ENCODE results near the gene ATF6.

The ATF6 gene

DNA sequence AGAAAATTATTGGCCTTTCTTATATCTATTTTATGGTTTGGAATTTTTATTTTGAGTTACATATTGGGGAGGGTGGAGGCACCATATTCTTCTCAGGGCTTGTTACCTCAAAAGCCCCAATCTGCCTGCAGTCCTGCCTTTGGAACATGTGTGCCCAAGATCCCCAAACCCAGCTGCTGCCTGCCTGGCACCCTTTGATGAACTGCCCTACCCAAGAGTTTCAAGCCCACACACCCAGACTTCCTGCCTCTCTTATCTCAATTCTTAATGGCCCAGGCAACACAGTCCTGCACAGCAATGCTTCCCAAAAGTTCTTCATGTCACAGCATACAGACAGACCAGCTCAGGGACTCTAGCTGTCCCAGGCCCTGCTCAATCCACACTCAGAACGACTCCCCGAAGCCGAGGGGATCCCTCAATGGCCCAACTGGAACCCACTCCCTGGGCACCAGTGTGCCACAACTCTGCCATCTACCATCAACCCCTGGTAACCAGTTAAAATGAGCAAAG, 238.4 kb downstream of the ATF6 start:
- Histone ChIP-seq H3K27me3 (ENCODE audit: insufficient read depth, low read depth, severe bottlenecking) (peaks cover 98% of the 10 kb centered on the region), H3K9me3 (ENCODE audit: severe bottlenecking) (peaks cover 10% of the 10 kb centered on the region), H3K36me3 (no peaks in the 10 kb centered on the region), H3K4me3 (ENCODE audit: low read depth, low read length) (no peak overlapping the region), H3K27ac (no peak overlapping the region)
- no peak for DNase-seq
- TF ChIP-seq, protein P1, sequence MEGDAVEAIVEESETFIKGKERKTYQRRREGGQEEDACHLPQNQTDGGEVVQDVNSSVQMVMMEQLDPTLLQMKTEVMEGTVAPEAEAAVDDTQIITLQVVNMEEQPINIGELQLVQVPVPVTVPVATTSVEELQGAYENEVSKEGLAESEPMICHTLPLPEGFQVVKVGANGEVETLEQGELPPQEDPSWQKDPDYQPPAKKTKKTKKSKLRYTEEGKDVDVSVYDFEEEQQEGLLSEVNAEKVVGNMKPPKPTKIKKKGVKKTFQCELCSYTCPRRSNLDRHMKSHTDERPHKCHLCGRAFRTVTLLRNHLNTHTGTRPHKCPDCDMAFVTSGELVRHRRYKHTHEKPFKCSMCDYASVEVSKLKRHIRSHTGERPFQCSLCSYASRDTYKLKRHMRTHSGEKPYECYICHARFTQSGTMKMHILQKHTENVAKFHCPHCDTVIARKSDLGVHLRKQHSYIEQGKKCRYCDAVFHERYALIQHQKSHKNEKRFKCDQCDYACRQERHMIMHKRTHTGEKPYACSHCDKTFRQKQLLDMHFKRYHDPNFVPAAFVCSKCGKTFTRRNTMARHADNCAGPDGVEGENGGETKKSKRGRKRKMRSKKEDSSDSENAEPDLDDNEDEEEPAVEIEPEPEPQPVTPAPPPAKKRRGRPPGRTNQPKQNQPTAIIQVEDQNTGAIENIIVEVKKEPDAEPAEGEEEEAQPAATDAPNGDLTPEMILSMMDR (IDR thresholded peaks at IDR 0.05; ENCODE audit: low read depth, low read length) = no peak

DNA sequence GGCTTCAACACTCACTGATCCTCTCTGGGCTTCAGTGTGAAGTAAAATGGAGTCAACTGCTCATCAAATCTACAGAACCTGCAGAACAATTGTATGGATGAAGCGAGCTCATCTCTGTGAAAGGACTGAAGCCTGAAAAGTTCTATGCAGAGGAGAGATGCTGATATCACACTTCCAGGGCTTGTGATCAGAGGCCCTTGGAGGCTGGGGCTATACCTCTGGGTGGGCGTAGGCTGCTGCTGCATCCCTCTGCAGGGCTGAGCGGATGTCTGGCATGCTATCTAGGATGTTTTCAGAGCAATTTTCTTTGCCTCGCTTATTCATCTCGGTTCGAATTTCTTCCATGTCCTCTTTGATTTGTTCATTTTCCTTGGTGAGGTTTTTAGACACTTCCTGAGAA, 240.0 kb downstream of the ATF6 start:
- Histone ChIP-seq H3K27me3 (ENCODE audit: insufficient read depth, low read depth, severe bottlenecking) (peaks cover 100% of the 10 kb centered on the region), H3K27ac (no peak overlapping the region), H3K4me3 (ENCODE audit: low read depth, low read length) (no peak overlapping the region), H3K36me3 (no peaks in the 10 kb centered on the region), H3K9me3 (ENCODE audit: severe bottlenecking) (peaks cover 10% of the 10 kb centered on the region)
- DNase-seq = no peak
- TF ChIP-seq, protein P1 (IDR thresholded peaks at IDR 0.05; ENCODE audit: low read depth, low read length) = no peak

DNA sequence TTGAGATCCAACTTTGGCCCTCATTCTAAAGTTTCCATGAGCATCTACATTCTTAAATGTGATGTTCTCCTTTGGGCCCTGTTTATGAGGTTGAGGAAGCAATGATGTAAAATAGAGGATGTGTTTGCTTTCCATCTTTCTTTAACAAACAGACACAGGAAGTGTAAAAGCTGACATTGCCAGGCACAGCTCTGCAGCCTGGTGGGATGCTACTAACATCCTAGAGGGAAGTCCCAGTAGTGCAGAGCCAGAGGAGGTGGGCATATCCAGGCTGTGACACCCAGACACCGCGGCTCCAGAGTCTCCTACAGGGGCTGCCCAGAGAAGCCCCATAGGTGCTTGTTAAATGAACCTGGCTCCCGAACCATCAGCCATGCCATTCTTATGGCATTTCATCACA, 241.3 kb downstream of the ATF6 start:
- H3K36me3 ChIP-seq = no peaks in the 10 kb centered on the region

DNA sequence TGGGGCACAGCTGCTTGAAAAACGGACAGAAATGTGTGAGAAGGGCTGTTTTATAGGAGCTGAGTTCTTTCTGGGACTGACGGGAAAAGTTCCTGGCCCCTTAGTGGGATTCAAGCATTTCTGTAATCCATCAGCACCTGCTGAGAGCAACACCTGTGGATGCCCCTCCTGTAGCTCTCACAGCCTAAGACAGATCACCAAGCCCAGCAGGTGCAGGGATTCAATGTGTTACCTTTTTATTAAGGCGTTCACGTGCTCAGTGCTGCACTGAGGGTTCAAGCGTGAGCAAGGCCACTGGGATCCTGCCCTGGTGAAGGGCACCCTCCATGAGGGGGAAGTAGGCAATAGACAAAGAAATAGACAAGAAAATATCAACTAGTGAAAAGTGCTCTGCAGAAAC, 242.7 kb downstream of the ATF6 start:
- TF ChIP-seq, protein P1 (IDR thresholded peaks at IDR 0.05; ENCODE audit: low read depth, low read length) = no peak
- H3K9me3 ChIP-seq (ENCODE audit: severe bottlenecking) = peaks cover 9% of the 10 kb centered on the region
- no peak overlapping the region for H3K27ac ChIP-seq
- H3K36me3 ChIP-seq = no peaks in the 10 kb centered on the region
- peaks cover 100% of the 10 kb centered on the region for H3K27me3 ChIP-seq (ENCODE audit: insufficient read depth, low read depth, severe bottlenecking)
- no peak for DNase-seq
- H3K4me3 ChIP-seq (ENCODE audit: low read depth, low read length) = no peak overlapping the region

More for the DNA sequence above, 241.3 kb downstream of the ATF6 start:
- Histone ChIP-seq H3K4me3 (ENCODE audit: low read depth, low read length) (no peak overlapping the region), H3K9me3 (ENCODE audit: severe bottlenecking) (peaks cover 3% of the 10 kb centered on the region), H3K27ac (no peak overlapping the region), H3K27me3 (ENCODE audit: insufficient read depth, low read depth, severe bottlenecking) (peaks cover 100% of the 10 kb centered on the region)
- DNase-seq = no peak
- TF ChIP-seq, protein P1 (IDR thresholded peaks at IDR 0.05; ENCODE audit: low read depth, low read length) = no peak

DNA sequence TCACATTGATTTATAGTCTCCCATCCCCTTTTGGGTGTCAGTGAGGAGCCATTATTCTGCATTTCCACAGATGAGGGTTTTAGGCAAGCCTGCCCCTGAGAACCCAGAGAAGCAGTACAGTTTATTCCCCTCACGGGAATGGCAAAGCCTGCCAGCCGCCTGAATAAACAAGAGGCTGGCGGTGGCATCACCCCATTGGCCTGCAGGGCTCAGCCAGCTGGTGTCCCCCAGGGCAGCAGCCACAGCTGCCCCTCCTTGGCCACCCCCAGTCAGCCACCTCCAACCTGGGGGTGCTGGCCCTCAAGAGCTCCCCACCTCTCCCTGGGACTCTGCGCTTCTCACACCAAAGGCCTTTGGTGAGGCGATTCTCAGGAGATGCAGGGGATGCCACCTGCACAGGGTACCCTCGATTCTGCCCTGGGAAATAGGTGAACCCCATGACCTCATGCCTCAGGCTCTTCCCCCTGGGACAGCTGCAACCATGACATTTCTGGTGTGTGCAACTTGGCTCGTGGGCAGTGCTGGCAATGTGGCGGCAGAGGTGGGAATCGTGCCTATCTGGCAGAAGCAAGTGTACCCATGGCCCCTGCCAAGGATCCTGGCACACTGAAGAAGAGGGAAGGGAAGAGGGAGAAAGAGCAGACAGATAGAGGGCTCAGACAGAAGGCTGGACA, 243.5 kb downstream of the ATF6 start:
- Histone ChIP-seq H3K4me3 (ENCODE audit: low read depth, low read length) (no peak overlapping the region), H3K36me3 (no peaks in the 10 kb centered on the region), H3K9me3 (ENCODE audit: severe bottlenecking) (peaks cover 11% of the 10 kb centered on the region), H3K27me3 (ENCODE audit: insufficient read depth, low read depth, severe bottlenecking) (peaks cover 100% of the 10 kb centered on the region), H3K27ac (no peak overlapping the region)
- TF ChIP-seq, protein P1 (IDR thresholded peaks at IDR 0.05; ENCODE audit: low read depth, low read length) = no peak
- DNase-seq = no peak

DNA sequence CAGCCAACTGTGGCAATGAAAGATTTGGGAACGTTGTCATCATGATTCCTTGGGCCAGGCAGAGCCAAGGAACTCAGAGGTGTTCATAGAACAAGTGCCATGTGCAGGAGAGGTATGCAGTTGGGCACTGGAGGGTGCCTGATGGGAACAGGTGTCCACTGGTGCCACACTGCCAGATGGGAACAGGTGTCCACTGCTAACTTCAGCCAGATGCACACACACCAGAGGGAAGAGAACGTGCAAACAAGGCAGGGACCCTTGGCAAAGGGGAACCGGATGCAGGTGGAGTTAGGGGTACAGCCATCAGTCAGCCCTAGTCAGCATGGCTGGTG, 244.0 kb downstream of the ATF6 start:
- H3K36me3 ChIP-seq = no peaks in the 10 kb centered on the region
- H3K9me3 ChIP-seq (ENCODE audit: severe bottlenecking) = peaks cover 11% of the 10 kb centered on the region
- DNase-seq = no peak
- H3K27me3 ChIP-seq (ENCODE audit: insufficient read depth, low read depth, severe bottlenecking) = peaks cover 100% of the 10 kb centered on the region
- TF ChIP-seq, protein P1 (IDR thresholded peaks at IDR 0.05; ENCODE audit: low read depth, low read length) = no peak
- no peak overlapping the region for H3K27ac ChIP-seq
- no peak overlapping the region for H3K4me3 ChIP-seq (ENCODE audit: low read depth, low read length)
